HFF-Myc (cell line): ENCODE measurements around the gene HOXA1.

Experiments used
- DNase-seq: peaks from one replicate; pipeline ENCODE4 v3.0.0-alpha.2; 2011; ENCODE audit warnings: low read depth; ENCODE audit errors: extremely low read depth
- H3K4me3 ChIP-seq: replicated peaks from 2 replicates; pipeline ENCODE4 v1.5.1; 2011; ENCODE audit warnings: low read depth, mild to moderate bottlenecking, control low read depth, low read length
- CTCF ChIP-seq: IDR thresholded peaks from 2 replicates; pipeline ENCODE4 v1.5.1; 2012; ENCODE audit warnings: mild to moderate bottlenecking, low read depth, low read length, control low read depth; ENCODE audit errors: missing control alignments

Gene HOXA1

GRCh38 chr7:27122077-27122910 is 26.5 kb upstream of the HOXA1 start:
- DNase-seq: no peak
- no peak overlapping the region for H3K4me3 ChIP-seq
- no peak for TF ChIP-seq CTCF

- no peak overlapping the region for H3K4me3 ChIP-seq
- TF ChIP-seq CTCF: no peak
- DNase-seq: no peak
Measured at GRCh38 chr7:27121684-27122076, 25.9 kb upstream of the HOXA1 start.

GRCh38 chr7:27119412-27119911 is 23.7 kb upstream of the HOXA1 start:
- no peak for DNase-seq
- no peak overlapping the region for H3K4me3 ChIP-seq
- no peak for TF ChIP-seq CTCF

GRCh38 chr7:27118580-27118979 is 22.8 kb upstream of the HOXA1 start:
- DNase-seq: no peak
- H3K4me3 ChIP-seq: no peak overlapping the region
- no peak for TF ChIP-seq CTCF

- TF ChIP-seq CTCF: no peak
- DNase-seq: no peak
- H3K4me3 ChIP-seq: no peak overlapping the region
Measured at GRCh38 chr7:27117887-27118491, 22.2 kb upstream of the HOXA1 start.

- DNase-seq: no peak
- H3K4me3 ChIP-seq: no peak overlapping the region
- no peak for TF ChIP-seq CTCF
Measured at GRCh38 chr7:27116962-27117886, 21.4 kb upstream of the HOXA1 start.
